ENCODE measurements around the gene PDE11A. TPM values are rescaled to one million over a fixed set of nuclear protein-coding genes. Genes with fewer than 3 reads are reported as not detected.

Gene PDE11A
- total and polyA plus RNA-seq, 3 donors from 2014 or later: 2.2 to 7.8 (median 3.3) TPM

- TF ChIP-seq POLR2A (IDR thresholded peaks at IDR 0.05) (no peak), CTCF (IDR thresholded peaks at IDR 0.05) (no peak)
- intact Hi-C loops (cut with DNase I; ENCODE audit: low total_unique reads): no loop called here
- no peaks in the 10 kb centered on the region for H3K27me3 ChIP-seq
- no peaks in the 10 kb centered on the region for H3K9me3 ChIP-seq
- H3K4me1 ChIP-seq: no peaks in the 10 kb centered on the region
- no peaks in the 10 kb centered on the region for H3K36me3 ChIP-seq (ENCODE audit: low read depth, missing control alignments)
- no peak overlapping the region for H3K27ac ChIP-seq
- DNase-seq: no peak
- WGBS, 2 donors: 90 to 96% methylated on average over 2 of the region's 2 CpGs
- H3K4me3 ChIP-seq: no peak overlapping the region
Observed at GRCh38 chr2:177992992-177993391, 79.6 kb downstream of the PDE11A start.

- no peak for DNase-seq
- no peak for TF ChIP-seq CTCF (IDR thresholded peaks at IDR 0.05)
- no peak for TF ChIP-seq POLR2A (IDR thresholded peaks at IDR 0.05)
- H3K9me3 ChIP-seq: no peaks in the 10 kb centered on the region
- no peak overlapping the region for H3K27ac ChIP-seq
- H3K4me3 ChIP-seq: no peak overlapping the region
- intact Hi-C loops (cut with DNase I; ENCODE audit: low total_unique reads): no loop called here
- no peaks in the 10 kb centered on the region for H3K36me3 ChIP-seq (ENCODE audit: low read depth, missing control alignments)
- H3K4me1 ChIP-seq: no peaks in the 10 kb centered on the region
- H3K27me3 ChIP-seq: no peaks in the 10 kb centered on the region
- 84 to 86% methylated on average over 4 of the region's 4 CpGs for WGBS, 2 donors
Observed at GRCh38 chr2:177989029-177989885, 83.3 kb downstream of the PDE11A start.

GRCh38 chr2:177984749-177985148, 87.8 kb downstream of the PDE11A start:
- intact Hi-C loops (cut with DNase I; ENCODE audit: low total_unique reads): no loop called here
- no peak for TF ChIP-seq CTCF (IDR thresholded peaks at IDR 0.05)
- TF ChIP-seq POLR2A (IDR thresholded peaks at IDR 0.05): no peak
- Histone ChIP-seq H3K4me1 (no peaks in the 10 kb centered on the region), H3K27me3 (no peaks in the 10 kb centered on the region), H3K9me3 (no peaks in the 10 kb centered on the region), H3K27ac (no peak overlapping the region), H3K4me3 (no peak overlapping the region), H3K36me3 (ENCODE audit: low read depth, missing control alignments) (no peaks in the 10 kb centered on the region)
- no peak for DNase-seq
- WGBS, 2 donors: 63 to 78% methylated on average over 1 of the region's 1 CpG

GRCh38 chr2:177983183-177983788, 89.3 kb downstream of the PDE11A start:
- 22 to 27% methylated on average over 2 of the region's 2 CpGs for WGBS, 2 donors
- peak; percentile 53 for DNase-seq

More at GRCh38 chr2:177983183-177983788, 89.3 kb downstream of the PDE11A start:
- Histone ChIP-seq H3K36me3 (ENCODE audit: low read depth, missing control alignments) (no peaks in the 10 kb centered on the region), H3K4me1 (no peaks in the 10 kb centered on the region), H3K27me3 (no peaks in the 10 kb centered on the region), H3K27ac (no peak overlapping the region), H3K9me3 (no peaks in the 10 kb centered on the region), H3K4me3 (no peak overlapping the region)
- TF ChIP-seq POLR2A (IDR thresholded peaks at IDR 0.05): no peak
- peak in 2 of 3 experiments; percentile 40 to 54 for TF ChIP-seq CTCF (IDR thresholded peaks at IDR 0.05)
- intact Hi-C loops (cut with DNase I; ENCODE audit: low total_unique reads): no loop called here
